CD4-positive, alpha-beta T cell treated with Interleukin-6 for 4 hours (primary cell): ENCODE results near the gene EXTL1.
A peak's percentile ranks its signal among the peaks of the same experiment; 100 is the strongest.
"Not testable (repeated sequence)": the region's sequence is repeated elsewhere in the genome, so short reads cannot be mapped to it uniquely, and the experiment has no call there.

ENCODE experiments used
- DNase-seq: peaks from one replicate; pipeline ENCODE4 v3.0.0-alpha.2; 2020; ENCODE audit warnings: mixed read lengths

The EXTL1 gene

GRCh38 chr1:26021647-26022403 lies at the start of gene EXTL1:
TSS of gene EXTL1 (plus strand) at chr1:26021775. CDS start at chr1:26022647, 872 bp downstream.
- DNase-seq: no peak

GRCh38 chr1:25971811-25972180 lies 49.8 kb upstream of the EXTL1 start:
- DNase-seq: no peak

- DNase-seq: no peak
These were observed 47.8 kb upstream of the EXTL1 start for GRCh38 chr1:25973610-25974321.

- no peak for DNase-seq
These were observed 43.8 kb upstream of the EXTL1 start for GRCh38 chr1:25977801-25978200.

GRCh38 chr1:25978403-25978802 lies 43.2 kb upstream of the EXTL1 start:
- no peak for DNase-seq

- no peak for DNase-seq
These were observed 42.4 kb upstream of the EXTL1 start for GRCh38 chr1:25979210-25979609.

- no peak for DNase-seq
These were observed 36.4 kb upstream of the EXTL1 start for GRCh38 chr1:25985171-25985570.

GRCh38 chr1:25985670-25986069 lies 35.9 kb upstream of the EXTL1 start:
- DNase-seq: no peak

GRCh38 chr1:25986773-25987172 lies 34.8 kb upstream of the EXTL1 start:
- DNase-seq: not testable (repeated sequence)

- DNase-seq: no peak
These were observed 33.6 kb upstream of the EXTL1 start for GRCh38 chr1:25987951-25988350.

- no peak for DNase-seq
These were observed 31.9 kb upstream of the EXTL1 start for GRCh38 chr1:25989440-25990234.

- no peak for DNase-seq
These were observed 31.3 kb upstream of the EXTL1 start for GRCh38 chr1:25990251-25990650.

- DNase-seq: peak; percentile 71
These were observed 30.7 kb upstream of the EXTL1 start for GRCh38 chr1:25990702-25991395.

GRCh38 chr1:25991937-25992688 lies 29.5 kb upstream of the EXTL1 start:
- DNase-seq: no peak

- no peak for DNase-seq
These were observed 28.8 kb upstream of the EXTL1 start for GRCh38 chr1:25992689-25993171.

GRCh38 chr1:25993197-25993951 lies 28.2 kb upstream of the EXTL1 start:
- DNase-seq: no peak

GRCh38 chr1:25994402-25995150 lies 27.0 kb upstream of the EXTL1 start:
- DNase-seq: no peak

GRCh38 chr1:25996966-25997827 lies 24.4 kb upstream of the EXTL1 start:
- peak; percentile 11 for DNase-seq
